Stimulated activated CD4-positive, alpha-beta T cell treated with anti-CD3 and anti-CD28 coated beads, Interleukin-4, amount 100 ng/mL, for 4 hours (primary cell): ENCODE data around the gene CD300LF.
A peak's percentile ranks its signal among the peaks of the same experiment; 100 is the strongest.

Source experiments
- DNase-seq, 2 experiments: peaks; one replicate each; pipeline ENCODE4 v3.0.0-alpha.2; 2020

CD300LF gene

GRCh38 chr17:74712756-74713155 lies at the start of gene CD300LF:
Gene CD300LF, minus strand, starts transcription at chr17:74712923. Its CDS starts 57 bp downstream, at chr17:74712866.
- DNase-seq, result no peak

- no peak for DNase-seq
Observed at GRCh38 chr17:74761931-74762330, 49.2 kb upstream of the CD300LF start.

GRCh38 chr17:74761419-74761818 lies 48.7 kb upstream of the CD300LF start:
- DNase-seq, result no peak

GRCh38 chr17:74760404-74761105 lies 47.8 kb upstream of the CD300LF start:
- no peak for DNase-seq

- no peak for DNase-seq
Observed at GRCh38 chr17:74759941-74760340, 47.2 kb upstream of the CD300LF start.

- DNase-seq, result no peak
Observed at GRCh38 chr17:74759243-74759801, 46.6 kb upstream of the CD300LF start.

- DNase-seq, result no peak
Observed at GRCh38 chr17:74758848-74759168, 46.1 kb upstream of the CD300LF start.

- DNase-seq, result no peak
Observed at GRCh38 chr17:74757931-74758847, 45.5 kb upstream of the CD300LF start.

GRCh38 chr17:74757502-74757901 lies 44.8 kb upstream of the CD300LF start:
- DNase-seq, result no peak

- DNase-seq, result no peak
Observed at GRCh38 chr17:74756891-74757290, 44.2 kb upstream of the CD300LF start.

- DNase-seq, result no peak
Observed at GRCh38 chr17:74755533-74755932, 42.8 kb upstream of the CD300LF start.

GRCh38 chr17:74754832-74755231 lies 42.1 kb upstream of the CD300LF start:
- DNase-seq, result no peak

GRCh38 chr17:74752822-74753401 lies 40.2 kb upstream of the CD300LF start:
- no peak for DNase-seq

GRCh38 chr17:74752415-74752814 lies 39.7 kb upstream of the CD300LF start:
- DNase-seq, result no peak

- DNase-seq, result no peak
Observed at GRCh38 chr17:74750327-74751069, 37.8 kb upstream of the CD300LF start.

- no peak for DNase-seq
Observed at GRCh38 chr17:74750039-74750326, 37.3 kb upstream of the CD300LF start.

- peak in 1 of 2 experiments; percentile 38 for DNase-seq
Observed at GRCh38 chr17:74749279-74750038, 36.7 kb upstream of the CD300LF start.

GRCh38 chr17:74748529-74749278 lies 36.0 kb upstream of the CD300LF start, which contains the start of gene NHERF1:
Gene NHERF1, plus strand, starts transcription at chr17:74748628. Its CDS starts 219 bp downstream, at chr17:74748847.
- peak; percentile 91 to 96 for DNase-seq

- DNase-seq, result no peak
Observed at GRCh38 chr17:74748279-74748528, 35.5 kb upstream of the CD300LF start.

- DNase-seq, result no peak
Observed at GRCh38 chr17:74746922-74747321, 34.2 kb upstream of the CD300LF start.

GRCh38 chr17:74746376-74746775 lies 33.7 kb upstream of the CD300LF start:
- DNase-seq, result no peak
